ENCODE results near the gene TEX51.

TEX51 gene

DNA sequence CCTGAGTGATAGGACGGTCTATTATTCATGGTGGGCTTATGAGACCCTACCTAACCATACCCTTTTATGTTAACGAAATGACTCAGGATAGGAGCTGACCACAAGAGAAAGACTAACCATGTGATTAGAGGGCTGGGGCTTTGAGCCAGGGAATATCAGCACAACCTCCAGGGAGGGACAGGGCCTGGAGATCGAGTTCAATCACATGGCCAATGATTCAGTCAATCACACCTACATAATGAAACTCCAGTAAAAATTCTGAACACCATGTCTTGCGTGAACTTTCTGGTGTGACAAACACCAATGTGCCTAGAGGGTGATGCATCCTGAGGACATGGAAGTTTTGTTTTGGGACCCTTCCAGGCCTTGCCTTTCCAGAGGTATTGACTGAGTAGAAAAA lies 2.2 kb upstream of the TEX51 start (continued):
- no peak for TF ChIP-seq ZNF791 (tag by site-specific recombination; IDR thresholded peaks at IDR 0.05)

DNA sequence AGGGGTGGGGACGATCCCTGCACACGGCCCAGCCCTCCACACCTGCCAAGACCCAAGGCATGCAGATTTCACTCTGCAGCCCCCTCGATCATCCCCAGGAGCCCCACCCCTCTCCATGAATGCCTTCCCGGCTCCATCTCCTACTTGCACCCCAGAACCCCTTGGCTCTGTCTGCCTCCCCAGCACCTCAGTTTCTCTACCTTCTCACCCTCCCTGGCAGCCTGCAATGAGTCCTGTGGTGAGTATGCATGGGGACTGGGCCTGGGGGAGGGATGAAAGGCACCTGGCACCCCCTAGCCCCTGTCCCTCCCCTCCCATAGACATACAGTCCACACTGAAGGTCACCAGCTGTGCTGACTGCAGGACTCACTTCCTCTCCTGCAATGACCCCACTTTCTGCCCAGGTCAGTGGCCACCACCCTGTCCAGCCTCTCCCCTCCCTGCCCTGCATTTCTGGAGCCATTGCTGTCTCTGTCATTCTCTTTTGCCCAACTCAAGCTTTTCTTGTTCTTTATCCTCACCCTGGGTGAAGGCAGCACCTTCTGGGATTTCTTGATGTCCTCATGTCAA lies 1.0 kb downstream of the TEX51 start:
- TF ChIP-seq SP2 (tag by site-specific recombination; IDR thresholded peaks at IDR 0.05) (no peak), ZXDB (tag by site-specific recombination; IDR thresholded peaks at IDR 0.05) (no peak), ZNF211 (tag by site-specific recombination; IDR thresholded peaks at IDR 0.05; ENCODE audit: low read depth) (no peak), ZNF776 (tag by site-specific recombination; IDR thresholded peaks at IDR 0.05; ENCODE audit: borderline replicate concordance) (no peak), ZNF48 (tag by site-specific recombination; IDR thresholded peaks at IDR 0.05) (no peak), IKZF3 (tag by site-specific recombination; IDR thresholded peaks at IDR 0.05) (no peak), ZNF626 (tag by site-specific recombination; IDR thresholded peaks at IDR 0.05) (no peak), ZNF629 (tag by site-specific recombination; IDR thresholded peaks at IDR 0.05) (no peak), KLF1 (tag by site-specific recombination; IDR thresholded peaks at IDR 0.05) (no peak), ZNF292 (tag by site-specific recombination; IDR thresholded peaks at IDR 0.05; ENCODE audit: borderline replicate concordance, low read depth) (no peak), ZNF19 (tag by site-specific recombination; IDR thresholded peaks at IDR 0.05; ENCODE audit: low read depth) (no peak), SCRT1 (tag by site-specific recombination; IDR thresholded peaks at IDR 0.05; ENCODE audit: borderline replicate concordance) (no peak), ZNF664 (tag by site-specific recombination; IDR thresholded peaks at IDR 0.05) (no peak)
- TF ChIP-seq, protein P1, sequence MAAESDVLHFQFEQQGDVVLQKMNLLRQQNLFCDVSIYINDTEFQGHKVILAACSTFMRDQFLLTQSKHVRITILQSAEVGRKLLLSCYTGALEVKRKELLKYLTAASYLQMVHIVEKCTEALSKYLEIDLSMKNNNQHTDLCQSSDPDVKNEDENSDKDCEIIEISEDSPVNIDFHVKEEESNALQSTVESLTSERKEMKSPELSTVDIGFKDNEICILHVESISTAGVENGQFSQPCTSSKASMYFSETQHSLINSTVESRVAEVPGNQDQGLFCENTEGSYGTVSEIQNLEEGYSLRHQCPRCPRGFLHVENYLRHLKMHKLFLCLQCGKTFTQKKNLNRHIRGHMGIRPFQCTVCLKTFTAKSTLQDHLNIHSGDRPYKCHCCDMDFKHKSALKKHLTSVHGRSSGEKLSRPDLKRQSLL (tag by site-specific recombination; IDR thresholded peaks at IDR 0.05): no peak
- TF ChIP-seq, protein P2, sequence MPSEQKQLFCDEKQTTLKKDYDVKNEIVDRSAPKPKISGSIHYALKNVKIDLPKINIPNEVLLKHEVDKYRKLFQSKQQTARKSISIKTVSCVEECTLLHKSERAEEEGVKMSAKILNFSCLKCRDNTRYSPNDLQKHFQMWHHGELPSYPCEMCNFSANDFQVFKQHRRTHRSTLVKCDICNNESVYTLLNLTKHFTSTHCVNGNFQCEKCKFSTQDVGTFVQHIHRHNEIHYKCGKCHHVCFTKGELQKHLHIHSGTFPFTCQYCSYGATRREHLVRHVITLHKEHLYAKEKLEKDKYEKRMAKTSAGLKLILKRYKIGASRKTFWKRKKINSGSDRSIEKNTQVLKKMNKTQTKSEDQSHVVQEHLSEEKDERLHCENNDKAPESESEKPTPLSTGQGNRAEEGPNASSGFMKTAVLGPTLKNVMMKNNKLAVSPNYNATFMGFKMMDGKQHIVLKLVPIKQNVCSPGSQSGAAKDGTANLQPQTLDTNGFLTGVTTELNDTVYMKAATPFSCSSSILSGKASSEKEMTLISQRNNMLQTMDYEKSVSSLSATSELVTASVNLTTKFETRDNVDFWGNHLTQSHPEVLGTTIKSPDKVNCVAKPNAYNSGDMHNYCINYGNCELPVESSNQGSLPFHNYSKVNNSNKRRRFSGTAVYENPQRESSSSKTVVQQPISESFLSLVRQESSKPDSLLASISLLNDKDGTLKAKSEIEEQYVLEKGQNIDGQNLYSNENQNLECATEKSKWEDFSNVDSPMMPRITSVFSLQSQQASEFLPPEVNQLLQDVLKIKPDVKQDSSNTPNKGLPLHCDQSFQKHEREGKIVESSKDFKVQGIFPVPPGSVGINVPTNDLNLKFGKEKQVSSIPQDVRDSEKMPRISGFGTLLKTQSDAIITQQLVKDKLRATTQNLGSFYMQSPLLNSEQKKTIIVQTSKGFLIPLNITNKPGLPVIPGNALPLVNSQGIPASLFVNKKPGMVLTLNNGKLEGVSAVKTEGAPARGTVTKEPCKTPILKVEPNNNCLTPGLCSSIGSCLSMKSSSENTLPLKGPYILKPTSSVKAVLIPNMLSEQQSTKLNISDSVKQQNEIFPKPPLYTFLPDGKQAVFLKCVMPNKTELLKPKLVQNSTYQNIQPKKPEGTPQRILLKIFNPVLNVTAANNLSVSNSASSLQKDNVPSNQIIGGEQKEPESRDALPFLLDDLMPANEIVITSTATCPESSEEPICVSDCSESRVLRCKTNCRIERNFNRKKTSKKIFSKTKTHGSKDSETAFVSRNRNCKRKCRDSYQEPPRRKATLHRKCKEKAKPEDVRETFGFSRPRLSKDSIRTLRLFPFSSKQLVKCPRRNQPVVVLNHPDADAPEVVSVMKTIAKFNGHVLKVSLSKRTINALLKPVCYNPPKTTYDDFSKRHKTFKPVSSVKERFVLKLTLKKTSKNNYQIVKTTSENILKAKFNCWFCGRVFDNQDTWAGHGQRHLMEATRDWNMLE (tag by site-specific recombination; conservative IDR thresholded peaks at IDR 0.05; ENCODE audit: low read depth): no peak
- TF ChIP-seq, protein P3, sequence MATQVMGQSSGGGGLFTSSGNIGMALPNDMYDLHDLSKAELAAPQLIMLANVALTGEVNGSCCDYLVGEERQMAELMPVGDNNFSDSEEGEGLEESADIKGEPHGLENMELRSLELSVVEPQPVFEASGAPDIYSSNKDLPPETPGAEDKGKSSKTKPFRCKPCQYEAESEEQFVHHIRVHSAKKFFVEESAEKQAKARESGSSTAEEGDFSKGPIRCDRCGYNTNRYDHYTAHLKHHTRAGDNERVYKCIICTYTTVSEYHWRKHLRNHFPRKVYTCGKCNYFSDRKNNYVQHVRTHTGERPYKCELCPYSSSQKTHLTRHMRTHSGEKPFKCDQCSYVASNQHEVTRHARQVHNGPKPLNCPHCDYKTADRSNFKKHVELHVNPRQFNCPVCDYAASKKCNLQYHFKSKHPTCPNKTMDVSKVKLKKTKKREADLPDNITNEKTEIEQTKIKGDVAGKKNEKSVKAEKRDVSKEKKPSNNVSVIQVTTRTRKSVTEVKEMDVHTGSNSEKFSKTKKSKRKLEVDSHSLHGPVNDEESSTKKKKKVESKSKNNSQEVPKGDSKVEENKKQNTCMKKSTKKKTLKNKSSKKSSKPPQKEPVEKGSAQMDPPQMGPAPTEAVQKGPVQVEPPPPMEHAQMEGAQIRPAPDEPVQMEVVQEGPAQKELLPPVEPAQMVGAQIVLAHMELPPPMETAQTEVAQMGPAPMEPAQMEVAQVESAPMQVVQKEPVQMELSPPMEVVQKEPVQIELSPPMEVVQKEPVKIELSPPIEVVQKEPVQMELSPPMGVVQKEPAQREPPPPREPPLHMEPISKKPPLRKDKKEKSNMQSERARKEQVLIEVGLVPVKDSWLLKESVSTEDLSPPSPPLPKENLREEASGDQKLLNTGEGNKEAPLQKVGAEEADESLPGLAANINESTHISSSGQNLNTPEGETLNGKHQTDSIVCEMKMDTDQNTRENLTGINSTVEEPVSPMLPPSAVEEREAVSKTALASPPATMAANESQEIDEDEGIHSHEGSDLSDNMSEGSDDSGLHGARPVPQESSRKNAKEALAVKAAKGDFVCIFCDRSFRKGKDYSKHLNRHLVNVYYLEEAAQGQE (tag by site-specific recombination; IDR thresholded peaks at IDR 0.05): no peak
- Histone ChIP-seq H3K4me1 (ENCODE audit: control insufficient read depth, insufficient read depth, low read length) (no peaks in the 10 kb centered on the region), H3K9me3 (ENCODE audit: control insufficient read depth, insufficient read depth, low read depth, low read length) (no peaks in the 10 kb centered on the region), H3K27ac (ENCODE audit: extremely low read depth, low read depth, low read length) (no peak overlapping the region), H3K36me3 (ENCODE audit: control insufficient read depth in 2 of 2, insufficient read depth in 1 of 2, low read length in 2 of 2) (no peaks in the 10 kb centered on the region), H3K4me3 (ENCODE audit: low read depth, low read length) (no peak overlapping the region)
- ChIA-PET POLR2A (no interaction called here), CTCF (no interaction called here)

Data from HEK293 (cell line).